ENCODE measurements around the gene SMYD3. TPM values are rescaled to one million over a fixed set of nuclear protein-coding genes. Genes with fewer than 3 reads are reported as not detected.
"Not testable (repeated sequence)": the region's sequence is repeated elsewhere in the genome, so short reads cannot be mapped to it uniquely, and the experiment has no call there.

Gene SMYD3
- total RNA-seq, 5 donors from 2014 or later (not counting 1 experiment from before 2014, with no cell fraction given), result 17.7 to 37.8 (median 21.9) TPM

DNA sequence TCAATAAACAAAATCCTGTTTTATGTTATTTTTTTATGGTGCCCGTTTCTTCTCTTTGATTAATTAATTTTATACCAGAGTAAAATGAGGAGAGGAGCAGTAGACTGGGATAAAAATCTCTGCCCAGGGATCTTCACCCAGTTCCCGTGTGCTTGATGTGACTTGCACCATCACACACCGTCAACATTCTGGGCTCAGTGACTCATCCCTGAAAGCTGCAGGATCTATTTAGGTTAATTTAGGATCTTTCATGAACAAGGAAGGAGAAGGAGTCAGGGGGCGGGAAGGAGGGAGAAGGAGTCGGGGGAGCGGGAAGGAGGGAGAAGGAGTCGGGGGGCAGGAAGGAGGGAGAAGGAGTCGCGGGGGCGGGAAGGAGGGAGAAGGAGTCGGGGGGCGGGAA lies 182.4 kb downstream of the SMYD3 start:
- Histone ChIP-seq H3K4me1 (ENCODE audit: control insufficient read depth in 1 of 2, extremely low read depth in 1 of 2, insufficient read depth in 2 of 2, low read length in 2 of 2) (no peaks in the 10 kb centered on the region), H3K27ac (ENCODE audit: low read length) (no peak overlapping the region), H3K36me3 (ENCODE audit: control insufficient read depth in 2 of 2, extremely low read depth in 1 of 2, insufficient read depth in 1 of 2, low read length in 1 of 2) (no peaks in the 10 kb centered on the region), H3K4me3 (ENCODE audit: control insufficient read depth in 1 of 2, extremely low read depth in 1 of 2, low read length in 1 of 2) (no peak overlapping the region), H3K27me3 (replicated peaks in 1 of 2; ENCODE audit: control insufficient read depth in 2 of 2, extremely low read depth in 1 of 2, insufficient read depth in 2 of 2, low read length in 1 of 2) (no peaks in the 10 kb centered on the region), H3K9me3 (no peaks in the 10 kb centered on the region)
- ChIA-PET POLR2A (interaction anchor here (0.6 to 0.7 kb wide), 2 partner anchors 14 to 183 kb away, joined by 3 to 7 read pairs; no protein-coding TSS in a partner anchor), CTCF (interaction anchor here in 1 of 2 donors (0.6 kb wide), 1 partner anchor 8 kb away, joined by 4 read pairs; no protein-coding TSS in a partner anchor)
- 100% methylated on average over 1 of the region's 12 CpGs for WGBS (ENCODE audit: insufficient coverage)
- Mint-ChIP-seq H3K27ac (no peak overlapping the region), H3K4me1 (peaks cover 0 to 1% (median 1%) of the 10 kb centered on the region in 3 donors), H3K4me3 (no peak overlapping the region), H3K9me3 (peaks cover 0 to 2% (median under 1%) of the 10 kb centered on the region in 3 donors), H3K36me3 (peaks cover 34% of the 10 kb centered on the region), H3K27me3 (no peaks in the 10 kb centered on the region)
- no peak for ATAC-seq (replicated peaks in 1 of 4)
- no peak for DNase-seq

GRCh38 chr1:246324033-246324432 lies 183.0 kb downstream of the SMYD3 start:
- not testable (repeated sequence) for H3K9me3 ChIP-seq; H3K9me3 Mint-ChIP-seq; DNase-seq; H3K4me1 ChIP-seq (ENCODE audit: control insufficient read depth in 1 of 2, extremely low read depth in 1 of 2, insufficient read depth in 2 of 2, low read length in 2 of 2); ATAC-seq (replicated peaks in 1 of 4); H3K4me3 Mint-ChIP-seq; H3K27me3 Mint-ChIP-seq; H3K27me3 ChIP-seq (replicated peaks in 1 of 2; ENCODE audit: control insufficient read depth in 2 of 2, extremely low read depth in 1 of 2, insufficient read depth in 2 of 2, low read length in 1 of 2); H3K27ac ChIP-seq (ENCODE audit: low read length); H3K4me1 Mint-ChIP-seq; H3K27ac Mint-ChIP-seq; H3K36me3 ChIP-seq (ENCODE audit: control insufficient read depth in 2 of 2, extremely low read depth in 1 of 2, insufficient read depth in 1 of 2, low read length in 1 of 2); H3K4me3 ChIP-seq (ENCODE audit: control insufficient read depth in 1 of 2, extremely low read depth in 1 of 2, low read length in 1 of 2)
- peaks cover 36% of the 10 kb centered on the region for H3K36me3 Mint-ChIP-seq
- CTCF ChIA-PET, result interaction anchor here in 1 of 2 donors (0.6 kb wide), 1 partner anchor 9 kb away, joined by 4 read pairs; no protein-coding TSS in a partner anchor
- POLR2A ChIA-PET, result interaction anchor here (0.6 to 0.7 kb wide), 2 partner anchors 13 to 184 kb away, joined by 3 to 7 read pairs; no protein-coding TSS in a partner anchor
- 94% methylated on average over 13 of the region's 17 CpGs for WGBS (ENCODE audit: insufficient coverage)

- Histone ChIP-seq H3K27me3 (replicated peaks in 1 of 2; ENCODE audit: control insufficient read depth in 2 of 2, extremely low read depth in 1 of 2, insufficient read depth in 2 of 2, low read length in 1 of 2) (no peaks in the 10 kb centered on the region), H3K27ac (ENCODE audit: low read length) (no peak overlapping the region), H3K4me1 (ENCODE audit: control insufficient read depth in 1 of 2, extremely low read depth in 1 of 2, insufficient read depth in 2 of 2, low read length in 2 of 2) (no peaks in the 10 kb centered on the region), H3K9me3 (no peaks in the 10 kb centered on the region), H3K36me3 (ENCODE audit: control insufficient read depth in 2 of 2, extremely low read depth in 1 of 2, insufficient read depth in 1 of 2, low read length in 1 of 2) (no peaks in the 10 kb centered on the region), H3K4me3 (ENCODE audit: control insufficient read depth in 1 of 2, extremely low read depth in 1 of 2, low read length in 1 of 2) (no peak overlapping the region)
- H3K27me3 Mint-ChIP-seq, result no peaks in the 10 kb centered on the region
- no peaks in the 10 kb centered on the region for H3K9me3 Mint-ChIP-seq
- WGBS (ENCODE audit: insufficient coverage), result no CpG with 5 or more reads among the region's 4 CpGs
- peaks cover 24% of the 10 kb centered on the region for H3K36me3 Mint-ChIP-seq
- no peak overlapping the region for H3K27ac Mint-ChIP-seq
- DNase-seq (no peak), ATAC-seq (replicated peaks in 1 of 4) (no peak)
- H3K4me3 Mint-ChIP-seq, result no peak overlapping the region
- peaks cover 0 to 2% (median 0%) of the 10 kb centered on the region in 3 donors for H3K4me1 Mint-ChIP-seq
- ChIA-PET CTCF (no interaction called here), POLR2A (no interaction called here)
Observed at GRCh38 chr1:246320286-246320685, 186.8 kb downstream of the SMYD3 start.

DNA sequence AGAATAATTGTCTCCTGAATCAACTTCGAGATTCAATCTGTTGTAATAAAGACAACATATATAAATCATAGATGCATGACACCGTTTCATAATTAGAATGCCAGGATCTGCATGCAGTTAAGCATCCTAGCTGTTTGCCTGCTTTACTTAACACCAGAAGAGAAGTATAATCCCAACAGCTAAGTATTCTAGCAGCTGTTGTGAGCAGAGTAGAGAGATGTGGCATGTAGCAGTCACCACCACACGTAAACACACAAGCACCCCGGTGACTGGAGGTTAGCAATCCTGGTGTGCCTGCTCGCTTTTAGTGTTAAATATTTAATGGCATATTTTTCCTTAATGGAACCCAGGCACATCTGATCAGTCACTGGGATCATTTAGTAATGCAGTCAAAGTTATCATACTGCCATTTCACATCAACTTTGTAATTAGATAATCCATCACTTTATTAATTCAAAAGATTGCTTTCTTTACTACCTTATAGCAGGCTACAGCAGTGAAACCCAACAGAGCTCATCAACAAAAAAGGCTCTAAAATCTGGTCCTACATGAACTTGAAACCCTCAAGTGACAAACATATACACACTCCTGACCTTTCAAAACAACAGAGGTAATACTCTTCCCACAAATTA lies 187.9 kb downstream of the SMYD3 start:
- H3K4me1 Mint-ChIP-seq, result peaks cover 0 to 2% (median 0%) of the 10 kb centered on the region in 3 donors
- no peaks in the 10 kb centered on the region for H3K27me3 Mint-ChIP-seq
- no peaks in the 10 kb centered on the region for H3K9me3 Mint-ChIP-seq
- peaks cover 27% of the 10 kb centered on the region for H3K36me3 Mint-ChIP-seq
- Histone ChIP-seq H3K4me3 (ENCODE audit: control insufficient read depth in 1 of 2, extremely low read depth in 1 of 2, low read length in 1 of 2) (no peak overlapping the region), H3K36me3 (ENCODE audit: control insufficient read depth in 2 of 2, extremely low read depth in 1 of 2, insufficient read depth in 1 of 2, low read length in 1 of 2) (no peaks in the 10 kb centered on the region), H3K27me3 (replicated peaks in 1 of 2; ENCODE audit: control insufficient read depth in 2 of 2, extremely low read depth in 1 of 2, insufficient read depth in 2 of 2, low read length in 1 of 2) (no peaks in the 10 kb centered on the region), H3K27ac (ENCODE audit: low read length) (no peak overlapping the region), H3K9me3 (no peaks in the 10 kb centered on the region), H3K4me1 (ENCODE audit: control insufficient read depth in 1 of 2, extremely low read depth in 1 of 2, insufficient read depth in 2 of 2, low read length in 2 of 2) (no peaks in the 10 kb centered on the region)
- DNase-seq, result no peak
- ATAC-seq (replicated peaks in 1 of 4), result no peak
- ChIA-PET POLR2A (no interaction called here), CTCF (no interaction called here)
- H3K27ac Mint-ChIP-seq, result no peak overlapping the region
- WGBS (ENCODE audit: insufficient coverage), result 100% methylated on average over 1 of the region's 5 CpGs
- no peak overlapping the region for H3K4me3 Mint-ChIP-seq

DNA sequence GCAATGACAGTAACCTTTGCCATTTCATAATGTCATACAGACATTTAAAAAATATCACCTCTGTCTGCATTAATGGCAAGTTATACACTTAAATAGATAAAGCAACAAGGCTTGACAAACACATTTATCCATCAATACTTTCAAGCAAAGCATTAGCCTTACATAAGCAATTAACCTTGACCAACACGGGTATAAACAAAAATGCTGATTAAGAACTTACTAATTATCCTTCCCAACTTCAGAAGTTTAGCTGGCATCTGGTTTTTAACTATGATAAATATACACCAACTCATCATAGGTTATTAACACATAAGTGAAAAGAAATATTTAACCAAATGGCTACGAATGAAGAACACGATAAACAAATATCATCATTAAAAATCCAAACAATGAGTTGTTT lies 188.5 kb downstream of the SMYD3 start:
- CTCF ChIA-PET, result no interaction called here
- DNase-seq, result no peak
- H3K9me3 Mint-ChIP-seq, result no peaks in the 10 kb centered on the region
- POLR2A ChIA-PET, result interaction anchor here in 1 of 2 donors (0.5 kb wide), 1 partner anchor 75 kb away, joined by 4 read pairs; no protein-coding TSS in a partner anchor
- no peaks in the 10 kb centered on the region for H3K27me3 Mint-ChIP-seq
- peaks cover 0 to 2% (median 0%) of the 10 kb centered on the region in 3 donors for H3K4me1 Mint-ChIP-seq
- no peak for ATAC-seq (replicated peaks in 1 of 4)
- no peak overlapping the region for H3K4me3 Mint-ChIP-seq
- peaks cover 25% of the 10 kb centered on the region for H3K36me3 Mint-ChIP-seq
- Histone ChIP-seq H3K27me3 (replicated peaks in 1 of 2; ENCODE audit: control insufficient read depth in 2 of 2, extremely low read depth in 1 of 2, insufficient read depth in 2 of 2, low read length in 1 of 2) (no peaks in the 10 kb centered on the region), H3K27ac (ENCODE audit: low read length) (no peak overlapping the region), H3K4me3 (ENCODE audit: control insufficient read depth in 1 of 2, extremely low read depth in 1 of 2, low read length in 1 of 2) (no peak overlapping the region), H3K36me3 (ENCODE audit: control insufficient read depth in 2 of 2, extremely low read depth in 1 of 2, insufficient read depth in 1 of 2, low read length in 1 of 2) (no peaks in the 10 kb centered on the region), H3K9me3 (no peaks in the 10 kb centered on the region), H3K4me1 (ENCODE audit: control insufficient read depth in 1 of 2, extremely low read depth in 1 of 2, insufficient read depth in 2 of 2, low read length in 2 of 2) (no peaks in the 10 kb centered on the region)
- no peak overlapping the region for H3K27ac Mint-ChIP-seq
- no CpG with 5 or more reads among the region's 3 CpGs for WGBS (ENCODE audit: insufficient coverage)

GRCh38 chr1:246318036-246318359 lies 189.1 kb downstream of the SMYD3 start:
- Histone ChIP-seq H3K4me1 (ENCODE audit: control insufficient read depth in 1 of 2, extremely low read depth in 1 of 2, insufficient read depth in 2 of 2, low read length in 2 of 2) (no peaks in the 10 kb centered on the region), H3K4me3 (ENCODE audit: control insufficient read depth in 1 of 2, extremely low read depth in 1 of 2, low read length in 1 of 2) (no peak overlapping the region), H3K9me3 (no peaks in the 10 kb centered on the region), H3K27me3 (replicated peaks in 1 of 2; ENCODE audit: control insufficient read depth in 2 of 2, extremely low read depth in 1 of 2, insufficient read depth in 2 of 2, low read length in 1 of 2) (no peaks in the 10 kb centered on the region), H3K36me3 (ENCODE audit: control insufficient read depth in 2 of 2, extremely low read depth in 1 of 2, insufficient read depth in 1 of 2, low read length in 1 of 2) (peaks cover 0 to 3% of the 10 kb centered on the region in 2 donors), H3K27ac (ENCODE audit: low read length) (no peak overlapping the region)
- H3K36me3 Mint-ChIP-seq, result peaks cover 24% of the 10 kb centered on the region
- peaks cover 0 to 2% (median 0%) of the 10 kb centered on the region in 3 donors for H3K4me1 Mint-ChIP-seq
- H3K4me3 Mint-ChIP-seq, result no peak overlapping the region
- H3K9me3 Mint-ChIP-seq, result no peaks in the 10 kb centered on the region
- POLR2A ChIA-PET, result interaction anchor here in 1 of 2 donors (0.5 kb wide), 1 partner anchor 75 kb away, joined by 4 read pairs; no protein-coding TSS in a partner anchor
- ATAC-seq (replicated peaks in 1 of 4), result no peak
- CTCF ChIA-PET, result no interaction called here
- DNase-seq, result no peak
- no peak overlapping the region for H3K27ac Mint-ChIP-seq
- no peaks in the 10 kb centered on the region for H3K27me3 Mint-ChIP-seq
